H9 (cell line): Measurements from ENCODE around the gene PITHD1. TPM values are rescaled to one million over a fixed set of nuclear protein-coding genes. Genes with fewer than 3 reads are reported as not detected.

Experiments
- DNase-seq: peaks from one replicate; pipeline ENCODE4 v3.0.0-alpha.2; 2017
- H2AFZ ChIP-seq: one replicate; pipeline ENCODE4 v1.6.1; 2013; ENCODE audit warnings: mild to moderate bottlenecking, low read length, control low read depth, moderate library complexity
- H2AK5ac ChIP-seq: 2 replicates; pipeline ENCODE4 v1.6.1; 2013; ENCODE audit warnings: low read length, control low read depth, mixed read lengths; ENCODE audit not compliant: insufficient read length
- H2BK120ac ChIP-seq: one replicate; pipeline ENCODE4 v1.6.1; 2013; ENCODE audit warnings: low read depth, mild to moderate bottlenecking, low read length, control low read depth, inconsistent platforms; ENCODE audit not compliant: poor library complexity, severe bottlenecking
- H2BK12ac ChIP-seq: 2 replicates; pipeline ENCODE4 v1.6.1; 2013; ENCODE audit warnings: low read length, control low read depth, mixed read lengths, low read depth; ENCODE audit not compliant: insufficient read length
- H2BK15ac ChIP-seq: 2 replicates; pipeline ENCODE4 v1.6.1; 2013; ENCODE audit warnings: low read depth, low read length, control low read depth
- H2BK20ac ChIP-seq: one replicate; pipeline ENCODE4 v1.6.1; 2013; ENCODE audit warnings: low read depth, mild to moderate bottlenecking, low read length, control low read depth, inconsistent platforms; ENCODE audit not compliant: poor library complexity, severe bottlenecking
- H2BK5ac ChIP-seq: 2 replicates; pipeline ENCODE4 v1.6.1; 2013; ENCODE audit warnings: low read length, control low read depth, mixed read lengths; ENCODE audit not compliant: insufficient read length
- H3K14ac ChIP-seq: 2 replicates; pipeline ENCODE4 v1.6.1; 2013; ENCODE audit warnings: low read length, control low read depth; ENCODE audit not compliant: insufficient read depth
- H3K18ac ChIP-seq: 2 replicates; pipeline ENCODE4 v1.6.1; 2013; ENCODE audit warnings: low read depth, mild to moderate bottlenecking, mixed read lengths, low read length, control low read depth; ENCODE audit not compliant: insufficient read length
- H3K23ac ChIP-seq: 2 replicates; pipeline ENCODE4 v1.6.1; 2013; ENCODE audit warnings: low read length, control low read depth, mixed read lengths, low read depth; ENCODE audit not compliant: insufficient read length
- H3K23me2 ChIP-seq: 2 replicates; pipeline ENCODE4 v1.6.1; 2013; ENCODE audit warnings: low read depth, mild to moderate bottlenecking, mixed read lengths, low read length, control low read depth; ENCODE audit not compliant: insufficient read length, poor library complexity, severe bottlenecking
- H3K27ac ChIP-seq: 2 replicates; pipeline ENCODE4 v1.5.1; 2013; ENCODE audit warnings: low read length, control low read depth, mixed read lengths, low read depth; ENCODE audit not compliant: insufficient read length
- H3K27me3 ChIP-seq: 2 replicates; pipeline ENCODE4 v1.6.1; 2013; ENCODE audit warnings: low read length, control low read depth, inconsistent platforms; ENCODE audit not compliant: insufficient read depth
- H3K4ac ChIP-seq: 2 replicates; pipeline ENCODE4 v1.6.1; 2013; ENCODE audit warnings: low read depth, mild to moderate bottlenecking, control low read depth, inconsistent platforms, low read length, moderate library complexity
- H3K4me1 ChIP-seq: 2 replicates; pipeline ENCODE4 v1.6.1; 2013; ENCODE audit warnings: low read length, control low read depth, inconsistent platforms; ENCODE audit not compliant: insufficient read depth
- H3K4me2 ChIP-seq: 2 replicates; pipeline ENCODE4 v1.6.1; 2013; ENCODE audit warnings: low read length, control low read depth, mixed read lengths; ENCODE audit not compliant: insufficient read length, insufficient read depth
- H3K56ac ChIP-seq: 2 replicates; pipeline ENCODE4 v1.6.1; 2013; ENCODE audit warnings: low read depth, mild to moderate bottlenecking, mixed read lengths, low read length, control low read depth; ENCODE audit not compliant: insufficient read length
- H3K79me1 ChIP-seq: 2 replicates; pipeline ENCODE4 v1.6.1; 2013; ENCODE audit warnings: low read depth, mild to moderate bottlenecking, moderate library complexity, low read length, control low read depth, inconsistent platforms; ENCODE audit not compliant: insufficient read depth, poor library complexity, severe bottlenecking
- H3K79me2 ChIP-seq: 2 replicates; pipeline ENCODE4 v1.6.1; 2013; ENCODE audit warnings: low read length, control low read depth, inconsistent platforms; ENCODE audit not compliant: insufficient read depth
- H3K9ac ChIP-seq: 2 replicates; pipeline ENCODE4 v1.6.1; 2013; ENCODE audit warnings: low read length, control low read depth, mixed read lengths; ENCODE audit not compliant: insufficient read length; ENCODE audit errors: extremely low read depth
- H3K9me3 ChIP-seq: one replicate; pipeline ENCODE4 v1.6.1; 2013; ENCODE audit warnings: low read depth, low read length, inconsistent platforms; ENCODE audit not compliant: control insufficient read depth
- H3T11ph ChIP-seq: one replicate; pipeline ENCODE4 v1.6.1; 2013; ENCODE audit warnings: mild to moderate bottlenecking, low read length, control low read depth, inconsistent platforms
- H4K20me1 ChIP-seq: one replicate; pipeline ENCODE4 v1.6.1; 2013; ENCODE audit not compliant: control insufficient read depth, insufficient read length, insufficient read depth
- H4K5ac ChIP-seq: 2 replicates; pipeline ENCODE4 v1.6.1; 2013; ENCODE audit warnings: low read depth, mild to moderate bottlenecking, mixed read lengths, low read length, control low read depth; ENCODE audit not compliant: insufficient read length
- H4K8ac ChIP-seq: replicated peaks from 2 replicates; pipeline ENCODE4 v1.6.1; 2013; ENCODE audit warnings: low read length, control low read depth, mixed read lengths, low read depth; ENCODE audit not compliant: insufficient read length
- H4K91ac ChIP-seq: 2 replicates; pipeline ENCODE4 v1.6.1; 2013; ENCODE audit warnings: low read depth, mild to moderate bottlenecking, moderate library complexity, mixed read lengths, low read length, control low read depth; ENCODE audit not compliant: insufficient read length
- H3K27ac Mint-ChIP-seq, 3 experiments: 2 replicates in 2 of 3; 3 replicates in 1 of 3; pipeline ENCODE4 v1.8.0; 2020 to 2021; ENCODE audit warnings: mixed read lengths in 3 of 3, mild to moderate bottlenecking in 1 of 3, moderate library complexity in 1 of 3
- H3K27me3 Mint-ChIP-seq: 2 replicates; pipeline ENCODE4 v1.8.0; 2021; ENCODE audit warnings: low read depth, mild to moderate bottlenecking, moderate library complexity, mixed read lengths
- H3K36me3 Mint-ChIP-seq, 3 experiments: 2 replicates in 2 of 3; 3 replicates in 1 of 3; pipeline ENCODE4 v1.8.0; 2020 to 2021; ENCODE audit warnings: low read depth in 3 of 3, mixed read lengths in 3 of 3; ENCODE audit not compliant: insufficient read depth in 1 of 3
- H3K4me1 Mint-ChIP-seq, 2 experiments: 2 replicates each; pipeline ENCODE4 v1.8.0; 2020; ENCODE audit warnings: mixed read lengths in 2 of 2
- H3K4me3 Mint-ChIP-seq, 2 experiments: 2 replicates in 1 of 2; 3 replicates in 1 of 2; pipeline ENCODE4 v1.8.0; 2020 to 2021; ENCODE audit warnings: mild to moderate bottlenecking in 2 of 2, mixed read lengths in 2 of 2, moderate library complexity in 1 of 2
- H3K9me3 Mint-ChIP-seq, 2 experiments: 2 replicates in 1 of 2; 3 replicates in 1 of 2; pipeline ENCODE4 v1.8.0; 2020; ENCODE audit warnings: mild to moderate bottlenecking in 2 of 2, mixed read lengths in 2 of 2, moderate library complexity in 1 of 2
- CTCF ChIP-seq: fragments of 200-600 bp; sonication (generic); conservative IDR thresholded peaks from 3 replicates; pipeline ENCODE4 v1.8.0; 2021; ENCODE audit warnings: antibody characterized with exemption, mild to moderate bottlenecking
- WGBS: extraction: QIAGEN DNeasy Blood & Tissue Kit; methylation state at CpG from one replicate; pipeline ENCODE4 v1.1.7; 2013; ENCODE audit warnings: missing lambda C conversion rate, low lambda C conversion rate, mixed read lengths; ENCODE audit not compliant: insufficient read length; ENCODE audit errors: extremely low coverage; 5-methylcytosine and 5-hydroxymethylcytosine counted together
- total RNA-seq: library from RNA; stranded (reverse); gene quantifications from 2 replicates; pipeline ENCODE4 v1.2.1, GENCODE V29; 2021

PITHD1 gene
- total RNA-seq, 1 experiment from 2014 or later: 92.0 TPM

DNA sequence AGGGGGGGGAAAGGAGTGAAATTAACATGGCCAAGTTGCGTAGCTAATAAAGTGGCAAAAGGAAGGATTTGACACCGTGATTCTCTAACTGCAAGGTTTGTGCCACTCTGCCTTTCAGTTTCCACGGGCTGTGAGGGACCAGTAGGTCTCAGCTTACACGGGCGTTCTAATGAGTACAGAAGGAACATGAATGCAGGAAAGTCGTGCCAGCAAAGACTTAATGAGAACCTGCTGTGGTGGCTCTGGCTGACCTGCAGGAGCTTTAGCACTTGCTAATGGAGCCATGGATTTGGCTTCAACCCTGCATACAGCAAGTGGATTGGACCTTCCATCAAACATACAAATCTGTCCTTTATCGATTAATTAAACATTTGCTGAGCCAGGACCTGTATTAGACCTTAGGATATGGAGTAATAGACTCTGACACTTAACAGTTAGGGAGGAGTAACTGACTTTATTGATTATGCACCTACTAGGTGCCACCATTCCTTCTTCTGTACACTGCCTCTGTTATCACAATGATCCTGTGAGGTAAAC, 15.1 kb upstream of the PITHD1 start:
- peaks cover 20 to 59% (median 54%) of the 10 kb centered on the region in 3 experiments; a peak in 6 of 7 replicates for H3K36me3 Mint-ChIP-seq
- WGBS: no CpG with 5 or more reads among the region's 7 CpGs
- Histone ChIP-seq H2BK20ac (no peak overlapping the region), H3K27me3 (no peaks in the 10 kb centered on the region), H2AK5ac (no peak overlapping the region), H4K5ac (no peak overlapping the region), H3K56ac (no peak overlapping the region), H4K20me1 (peaks cover 2% of the 10 kb centered on the region), H3K4me1 (no peaks in the 10 kb centered on the region), H2AFZ (no peak overlapping the region), H3K79me2 (no peaks in the 10 kb centered on the region), H2BK12ac (no peak overlapping the region), H2BK5ac (no peak overlapping the region), H3K4me2 (no peak overlapping the region), H2BK15ac (no peak overlapping the region), H2BK120ac (no peak overlapping the region), H3K14ac (no peak overlapping the region), H4K91ac (no peak overlapping the region), H3K79me1 (no peaks in the 10 kb centered on the region), H3K9me3 (no peaks in the 10 kb centered on the region), H3K9ac (no peak overlapping the region), H3K4ac (no peak overlapping the region), H3K23me2 (no peaks in the 10 kb centered on the region), H3K23ac (no peak overlapping the region), H3K27ac (no peak overlapping the region), H3K18ac (no peak overlapping the region), H4K8ac (no peak overlapping the region), H3T11ph (no peak overlapping the region)
- no peaks in the 10 kb centered on the region for H3K9me3 Mint-ChIP-seq
- TF ChIP-seq CTCF: no peak
- no peaks in the 10 kb centered on the region for H3K4me1 Mint-ChIP-seq
- no peak overlapping the region; a peak in 1 of 7 replicates for H3K27ac Mint-ChIP-seq
- H3K4me3 Mint-ChIP-seq: no peak overlapping the region
- DNase-seq: no peak
- H3K27me3 Mint-ChIP-seq: no peaks in the 10 kb centered on the region
